Glutamatergic neuron (in vitro differentiated cells): ENCODE data around the gene LINC01488. TPM values are rescaled to one million over a fixed set of nuclear protein-coding genes. Genes with fewer than 3 reads are reported as not detected.

Experiments used
- DNase-seq: peaks from one replicate; pipeline ENCODE4 v3.0.0; 2022
- H3K27ac Mint-ChIP-seq: one replicate; pipeline ENCODE4 v1.8.0; 2020; ENCODE audit warnings: mild to moderate bottlenecking, mixed read lengths, inconsistent platforms; ENCODE audit not compliant: unreplicated experiment
- H3K27me3 Mint-ChIP-seq: one replicate; pipeline ENCODE4 v1.8.0; 2020; ENCODE audit warnings: mild to moderate bottlenecking, moderate library complexity, mixed read lengths, inconsistent platforms; ENCODE audit not compliant: unreplicated experiment
- H3K36me3 Mint-ChIP-seq: one replicate; pipeline ENCODE4 v1.8.0; 2020; ENCODE audit warnings: mild to moderate bottlenecking, mixed read lengths, inconsistent platforms; ENCODE audit not compliant: unreplicated experiment
- H3K4me1 Mint-ChIP-seq: one replicate; pipeline ENCODE4 v1.8.0; 2020; ENCODE audit warnings: mild to moderate bottlenecking, low read depth, mixed read lengths, inconsistent platforms; ENCODE audit not compliant: unreplicated experiment
- H3K4me3 Mint-ChIP-seq: one replicate; pipeline ENCODE4 v1.8.0; 2020; ENCODE audit warnings: mild to moderate bottlenecking, mixed read lengths, inconsistent platforms; ENCODE audit not compliant: unreplicated experiment
- H3K9me3 Mint-ChIP-seq: one replicate; pipeline ENCODE4 v1.8.0; 2020; ENCODE audit warnings: mild to moderate bottlenecking, moderate library complexity, mixed read lengths, inconsistent platforms; ENCODE audit not compliant: unreplicated experiment
- CTCF ChIP-seq: fragments of 200-600 bp; sonication (generic); IDR thresholded peaks from one replicate; pipeline ENCODE4 v1.5.0; 2021; ENCODE audit not compliant: partially characterized antibody, unreplicated experiment
- total RNA-seq: library from RNA; stranded (reverse); fragmentation: NEBNext Ultra II Directional; extraction: Animal tissue kit (Norgen Biotek cat#: 25700); gene quantifications from one replicate; pipeline ENCODE4 v1.2.1, GENCODE V29; 2021; ENCODE audit not compliant: unreplicated experiment

LINC01488 gene
- total RNA-seq, 1 donor from 2014 or later = not detected

GRCh38 chr11:69483691-69484426 is 2.4 kb downstream of the LINC01488 start:
- Mint-ChIP-seq H3K4me3 (no peak overlapping the region), H3K4me1 (no peaks in the 10 kb centered on the region), H3K27ac (no peak overlapping the region), H3K9me3 (peaks cover 3% of the 10 kb centered on the region), H3K36me3 (no peaks in the 10 kb centered on the region), H3K27me3 (peaks cover 10% of the 10 kb centered on the region)
- no peak for TF ChIP-seq CTCF
- DNase-seq = no peak

- TF ChIP-seq CTCF = no peak
- Mint-ChIP-seq H3K4me3 (no peak overlapping the region), H3K9me3 (peaks cover 3% of the 10 kb centered on the region), H3K27me3 (peaks cover 9% of the 10 kb centered on the region), H3K36me3 (no peaks in the 10 kb centered on the region), H3K27ac (no peak overlapping the region), H3K4me1 (peaks cover 2% of the 10 kb centered on the region)
- DNase-seq = no peak
Measured at GRCh38 chr11:69484427-69485259, 3.2 kb downstream of the LINC01488 start.

- Mint-ChIP-seq H3K27ac (no peak overlapping the region), H3K27me3 (peaks cover 7% of the 10 kb centered on the region), H3K9me3 (peaks cover 3% of the 10 kb centered on the region), H3K4me3 (no peak overlapping the region), H3K36me3 (no peaks in the 10 kb centered on the region), H3K4me1 (peaks cover 2% of the 10 kb centered on the region)
- DNase-seq = no peak
- no peak for TF ChIP-seq CTCF
Measured at GRCh38 chr11:69485337-69486041, 4.0 kb downstream of the LINC01488 start.

- no peak for TF ChIP-seq CTCF
- no peak overlapping the region for H3K4me3 Mint-ChIP-seq
- H3K4me1 Mint-ChIP-seq = peaks cover 2% of the 10 kb centered on the region
- H3K27me3 Mint-ChIP-seq = peaks cover 7% of the 10 kb centered on the region
- H3K27ac Mint-ChIP-seq = no peak overlapping the region
- no peaks in the 10 kb centered on the region for H3K36me3 Mint-ChIP-seq
- no peak for DNase-seq
- H3K9me3 Mint-ChIP-seq = peaks cover 5% of the 10 kb centered on the region
Measured at GRCh38 chr11:69486056-69486772, 4.8 kb downstream of the LINC01488 start.
